H9 (cell line): ENCODE results near the gene AGL. TPM values are rescaled to one million over a fixed set of nuclear protein-coding genes. Genes with fewer than 3 reads are reported as not detected.

Experiments used
- DNase-seq: peaks from one replicate; pipeline ENCODE4 v3.0.0-alpha.2; 2017
- H2AFZ ChIP-seq: one replicate; pipeline ENCODE4 v1.6.1; 2013; ENCODE audit warnings: mild to moderate bottlenecking, low read length, control low read depth, moderate library complexity
- H2AK5ac ChIP-seq: 2 replicates; pipeline ENCODE4 v1.6.1; 2013; ENCODE audit warnings: low read length, control low read depth, mixed read lengths; ENCODE audit not compliant: insufficient read length
- H2BK120ac ChIP-seq: one replicate; pipeline ENCODE4 v1.6.1; 2013; ENCODE audit warnings: low read depth, mild to moderate bottlenecking, low read length, control low read depth, inconsistent platforms; ENCODE audit not compliant: poor library complexity, severe bottlenecking
- H2BK12ac ChIP-seq: 2 replicates; pipeline ENCODE4 v1.6.1; 2013; ENCODE audit warnings: low read length, control low read depth, mixed read lengths, low read depth; ENCODE audit not compliant: insufficient read length
- H2BK15ac ChIP-seq: 2 replicates; pipeline ENCODE4 v1.6.1; 2013; ENCODE audit warnings: low read depth, low read length, control low read depth
- H2BK20ac ChIP-seq: one replicate; pipeline ENCODE4 v1.6.1; 2013; ENCODE audit warnings: low read depth, mild to moderate bottlenecking, low read length, control low read depth, inconsistent platforms; ENCODE audit not compliant: poor library complexity, severe bottlenecking
- H2BK5ac ChIP-seq: 2 replicates; pipeline ENCODE4 v1.6.1; 2013; ENCODE audit warnings: low read length, control low read depth, mixed read lengths; ENCODE audit not compliant: insufficient read length
- H3K14ac ChIP-seq: 2 replicates; pipeline ENCODE4 v1.6.1; 2013; ENCODE audit warnings: low read length, control low read depth; ENCODE audit not compliant: insufficient read depth
- H3K18ac ChIP-seq: 2 replicates; pipeline ENCODE4 v1.6.1; 2013; ENCODE audit warnings: low read depth, mild to moderate bottlenecking, mixed read lengths, low read length, control low read depth; ENCODE audit not compliant: insufficient read length
- H3K23ac ChIP-seq: 2 replicates; pipeline ENCODE4 v1.6.1; 2013; ENCODE audit warnings: low read length, control low read depth, mixed read lengths, low read depth; ENCODE audit not compliant: insufficient read length
- H3K23me2 ChIP-seq: 2 replicates; pipeline ENCODE4 v1.6.1; 2013; ENCODE audit warnings: low read depth, mild to moderate bottlenecking, mixed read lengths, low read length, control low read depth; ENCODE audit not compliant: insufficient read length, poor library complexity, severe bottlenecking
- H3K27ac ChIP-seq: 2 replicates; pipeline ENCODE4 v1.5.1; 2013; ENCODE audit warnings: low read length, control low read depth, mixed read lengths, low read depth; ENCODE audit not compliant: insufficient read length
- H3K27me3 ChIP-seq: 2 replicates; pipeline ENCODE4 v1.6.1; 2013; ENCODE audit warnings: low read length, control low read depth, inconsistent platforms; ENCODE audit not compliant: insufficient read depth
- H3K4ac ChIP-seq: 2 replicates; pipeline ENCODE4 v1.6.1; 2013; ENCODE audit warnings: low read depth, mild to moderate bottlenecking, control low read depth, inconsistent platforms, low read length, moderate library complexity
- H3K4me1 ChIP-seq: 2 replicates; pipeline ENCODE4 v1.6.1; 2013; ENCODE audit warnings: low read length, control low read depth, inconsistent platforms; ENCODE audit not compliant: insufficient read depth
- H3K4me2 ChIP-seq: 2 replicates; pipeline ENCODE4 v1.6.1; 2013; ENCODE audit warnings: low read length, control low read depth, mixed read lengths; ENCODE audit not compliant: insufficient read length, insufficient read depth
- H3K56ac ChIP-seq: 2 replicates; pipeline ENCODE4 v1.6.1; 2013; ENCODE audit warnings: low read depth, mild to moderate bottlenecking, mixed read lengths, low read length, control low read depth; ENCODE audit not compliant: insufficient read length
- H3K79me1 ChIP-seq: 2 replicates; pipeline ENCODE4 v1.6.1; 2013; ENCODE audit warnings: low read depth, mild to moderate bottlenecking, moderate library complexity, low read length, control low read depth, inconsistent platforms; ENCODE audit not compliant: insufficient read depth, poor library complexity, severe bottlenecking
- H3K79me2 ChIP-seq: 2 replicates; pipeline ENCODE4 v1.6.1; 2013; ENCODE audit warnings: low read length, control low read depth, inconsistent platforms; ENCODE audit not compliant: insufficient read depth
- H3K9ac ChIP-seq: 2 replicates; pipeline ENCODE4 v1.6.1; 2013; ENCODE audit warnings: low read length, control low read depth, mixed read lengths; ENCODE audit not compliant: insufficient read length; ENCODE audit errors: extremely low read depth
- H3K9me3 ChIP-seq: one replicate; pipeline ENCODE4 v1.6.1; 2013; ENCODE audit warnings: low read depth, low read length, inconsistent platforms; ENCODE audit not compliant: control insufficient read depth
- H3T11ph ChIP-seq: one replicate; pipeline ENCODE4 v1.6.1; 2013; ENCODE audit warnings: mild to moderate bottlenecking, low read length, control low read depth, inconsistent platforms
- H4K20me1 ChIP-seq: one replicate; pipeline ENCODE4 v1.6.1; 2013; ENCODE audit not compliant: control insufficient read depth, insufficient read length, insufficient read depth
- H4K5ac ChIP-seq: 2 replicates; pipeline ENCODE4 v1.6.1; 2013; ENCODE audit warnings: low read depth, mild to moderate bottlenecking, mixed read lengths, low read length, control low read depth; ENCODE audit not compliant: insufficient read length
- H4K8ac ChIP-seq: replicated peaks from 2 replicates; pipeline ENCODE4 v1.6.1; 2013; ENCODE audit warnings: low read length, control low read depth, mixed read lengths, low read depth; ENCODE audit not compliant: insufficient read length
- H4K91ac ChIP-seq: 2 replicates; pipeline ENCODE4 v1.6.1; 2013; ENCODE audit warnings: low read depth, mild to moderate bottlenecking, moderate library complexity, mixed read lengths, low read length, control low read depth; ENCODE audit not compliant: insufficient read length
- H3K27ac Mint-ChIP-seq, 3 experiments: 2 replicates in 2 of 3; 3 replicates in 1 of 3; pipeline ENCODE4 v1.8.0; 2020 to 2021; ENCODE audit warnings: mixed read lengths in 3 of 3, mild to moderate bottlenecking in 1 of 3, moderate library complexity in 1 of 3
- H3K27me3 Mint-ChIP-seq: 2 replicates; pipeline ENCODE4 v1.8.0; 2021; ENCODE audit warnings: low read depth, mild to moderate bottlenecking, moderate library complexity, mixed read lengths
- H3K36me3 Mint-ChIP-seq, 3 experiments: 2 replicates in 2 of 3; 3 replicates in 1 of 3; pipeline ENCODE4 v1.8.0; 2020 to 2021; ENCODE audit warnings: low read depth in 3 of 3, mixed read lengths in 3 of 3; ENCODE audit not compliant: insufficient read depth in 1 of 3
- H3K4me1 Mint-ChIP-seq, 2 experiments: 2 replicates each; pipeline ENCODE4 v1.8.0; 2020; ENCODE audit warnings: mixed read lengths in 2 of 2
- H3K4me3 Mint-ChIP-seq, 2 experiments: 2 replicates in 1 of 2; 3 replicates in 1 of 2; pipeline ENCODE4 v1.8.0; 2020 to 2021; ENCODE audit warnings: mild to moderate bottlenecking in 2 of 2, mixed read lengths in 2 of 2, moderate library complexity in 1 of 2
- H3K9me3 Mint-ChIP-seq, 2 experiments: 2 replicates in 1 of 2; 3 replicates in 1 of 2; pipeline ENCODE4 v1.8.0; 2020; ENCODE audit warnings: mild to moderate bottlenecking in 2 of 2, mixed read lengths in 2 of 2, moderate library complexity in 1 of 2
- total RNA-seq: library from RNA; stranded (reverse); gene quantifications from 2 replicates; pipeline ENCODE4 v1.2.1, GENCODE V29; 2021
- TF ChIP-seq, protein P1 (sequence below): fragments of 200-600 bp; sonication (generic); conservative IDR thresholded peaks from 3 replicates; pipeline ENCODE4 v1.8.0; 2021; ENCODE audit warnings: antibody characterized with exemption, mild to moderate bottlenecking

AGL gene
- total RNA-seq, 1 experiment from 2014 or later: 24.0 TPM

- H3K36me3 Mint-ChIP-seq: no peaks in the 10 kb centered on the region
- H2AFZ ChIP-seq: no peak overlapping the region
- TF ChIP-seq, protein P1, sequence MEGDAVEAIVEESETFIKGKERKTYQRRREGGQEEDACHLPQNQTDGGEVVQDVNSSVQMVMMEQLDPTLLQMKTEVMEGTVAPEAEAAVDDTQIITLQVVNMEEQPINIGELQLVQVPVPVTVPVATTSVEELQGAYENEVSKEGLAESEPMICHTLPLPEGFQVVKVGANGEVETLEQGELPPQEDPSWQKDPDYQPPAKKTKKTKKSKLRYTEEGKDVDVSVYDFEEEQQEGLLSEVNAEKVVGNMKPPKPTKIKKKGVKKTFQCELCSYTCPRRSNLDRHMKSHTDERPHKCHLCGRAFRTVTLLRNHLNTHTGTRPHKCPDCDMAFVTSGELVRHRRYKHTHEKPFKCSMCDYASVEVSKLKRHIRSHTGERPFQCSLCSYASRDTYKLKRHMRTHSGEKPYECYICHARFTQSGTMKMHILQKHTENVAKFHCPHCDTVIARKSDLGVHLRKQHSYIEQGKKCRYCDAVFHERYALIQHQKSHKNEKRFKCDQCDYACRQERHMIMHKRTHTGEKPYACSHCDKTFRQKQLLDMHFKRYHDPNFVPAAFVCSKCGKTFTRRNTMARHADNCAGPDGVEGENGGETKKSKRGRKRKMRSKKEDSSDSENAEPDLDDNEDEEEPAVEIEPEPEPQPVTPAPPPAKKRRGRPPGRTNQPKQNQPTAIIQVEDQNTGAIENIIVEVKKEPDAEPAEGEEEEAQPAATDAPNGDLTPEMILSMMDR: no peak
These were observed 113.1 kb downstream of the AGL start for GRCh38 chr1:99963041-99963795.

More at GRCh38 chr1:99963041-99963795, 113.1 kb downstream of the AGL start:
- no peak overlapping the region for H3T11ph ChIP-seq
- H2BK12ac ChIP-seq: no peak overlapping the region
- H3K27ac Mint-ChIP-seq: no peak overlapping the region
- H3K4me1 Mint-ChIP-seq: peaks cover under 1 to 3% of the 10 kb centered on the region in 2 experiments
- H2BK15ac ChIP-seq: no peak overlapping the region
- H3K4me3 Mint-ChIP-seq: no peak overlapping the region
- no peak overlapping the region for H3K27ac ChIP-seq
- H3K9me3 ChIP-seq: no peaks in the 10 kb centered on the region
- H3K14ac ChIP-seq: no peak overlapping the region
- H3K23me2 ChIP-seq: no peaks in the 10 kb centered on the region
- no peak overlapping the region for H4K5ac ChIP-seq
- no peak for DNase-seq
- no peaks in the 10 kb centered on the region for H3K27me3 Mint-ChIP-seq
- no peak overlapping the region for H2BK5ac ChIP-seq
- H3K56ac ChIP-seq: no peak overlapping the region
- H3K18ac ChIP-seq: no peak overlapping the region
- no peak overlapping the region for H3K4ac ChIP-seq
- no peaks in the 10 kb centered on the region; a peak in 1 of 5 replicates for H3K9me3 Mint-ChIP-seq
- H4K91ac ChIP-seq: no peak overlapping the region
- no peaks in the 10 kb centered on the region for H3K79me1 ChIP-seq
- H4K8ac ChIP-seq: no peak overlapping the region
- H3K23ac ChIP-seq: no peak overlapping the region
- no peaks in the 10 kb centered on the region for H3K79me2 ChIP-seq
- H2BK20ac ChIP-seq: no peak overlapping the region
- no peak overlapping the region for H2AK5ac ChIP-seq
- H2BK120ac ChIP-seq: no peak overlapping the region
- H3K27me3 ChIP-seq: no peaks in the 10 kb centered on the region
- no peak overlapping the region for H3K4me2 ChIP-seq
- peaks cover 1% of the 10 kb centered on the region for H3K4me1 ChIP-seq
- no peak overlapping the region for H3K9ac ChIP-seq
- H4K20me1 ChIP-seq: no peaks in the 10 kb centered on the region
